Nephron (organoid): Measurements from ENCODE around the gene LEKR1.

Experiments
- H3K27ac Mint-ChIP-seq, 3 experiments: 2 replicates each; pipeline ENCODE4 v1.8.0; 2020; ENCODE audit warnings: mixed read lengths in 3 of 3, mild to moderate bottlenecking in 2 of 3, moderate library complexity in 1 of 3
- H3K27me3 Mint-ChIP-seq: 2 replicates; pipeline ENCODE4 v1.8.0; 2021; ENCODE audit warnings: low read depth, mild to moderate bottlenecking, moderate library complexity, mixed read lengths
- H3K36me3 Mint-ChIP-seq: 2 replicates; pipeline ENCODE4 v1.8.0; 2020; ENCODE audit warnings: low read depth, mixed read lengths
- H3K4me1 Mint-ChIP-seq: 2 replicates; pipeline ENCODE4 v1.8.0; 2020; ENCODE audit warnings: mixed read lengths
- H3K4me3 Mint-ChIP-seq, 3 experiments: 2 replicates each; pipeline ENCODE4 v1.8.0; 2020; ENCODE audit warnings: mild to moderate bottlenecking in 3 of 3, mixed read lengths in 3 of 3, moderate library complexity in 2 of 3
- H3K9me3 Mint-ChIP-seq: 2 replicates; pipeline ENCODE4 v1.8.0; 2020; ENCODE audit warnings: mixed read lengths
- CTCF ChIP-seq, 3 experiments: fragments of 200-600 bp; sonication (generic); IDR thresholded peaks; one replicate each; pipeline ENCODE4 v1.5.0; 2021; ENCODE audit warnings: antibody characterized with exemption in 3 of 3; ENCODE audit not compliant: unreplicated experiment in 3 of 3

The LEKR1 gene

GRCh38 chr3:157073810-157074209 is 247.7 kb downstream of the LEKR1 start:
- Mint-ChIP-seq H3K4me3 (no peak overlapping the region), H3K4me1 (peaks cover 42% of the 10 kb centered on the region), H3K9me3 (no peaks in the 10 kb centered on the region), H3K27ac (peak overlapping the region; percentile 46 to 73 (median 67)), H3K27me3 (peaks cover 5% of the 10 kb centered on the region), H3K36me3 (no peaks in the 10 kb centered on the region)
- no peak for TF ChIP-seq CTCF (IDR thresholded peaks at IDR 0.05; ENCODE audit: unreplicated experiment in 3 of 3)

GRCh38 chr3:157074490-157074889 is 248.3 kb downstream of the LEKR1 start:
- TF ChIP-seq CTCF (IDR thresholded peaks at IDR 0.05; ENCODE audit: unreplicated experiment in 3 of 3), result no peak
- Mint-ChIP-seq H3K4me3 (no peak overlapping the region), H3K27me3 (peaks cover 5% of the 10 kb centered on the region), H3K4me1 (peaks cover 43% of the 10 kb centered on the region), H3K9me3 (no peaks in the 10 kb centered on the region), H3K27ac (no peak overlapping the region), H3K36me3 (no peaks in the 10 kb centered on the region)

GRCh38 chr3:157074981-157075380 is 248.8 kb downstream of the LEKR1 start:
- Mint-ChIP-seq H3K4me3 (no peak overlapping the region), H3K27ac (peak overlapping the region in 1 of 3 experiments; percentile 52), H3K36me3 (no peaks in the 10 kb centered on the region), H3K4me1 (peaks cover 47% of the 10 kb centered on the region), H3K9me3 (no peaks in the 10 kb centered on the region), H3K27me3 (peaks cover 5% of the 10 kb centered on the region)
- no peak for TF ChIP-seq CTCF (IDR thresholded peaks at IDR 0.05; ENCODE audit: unreplicated experiment in 3 of 3)

- H3K36me3 Mint-ChIP-seq, result no peaks in the 10 kb centered on the region
- no peaks in the 10 kb centered on the region for H3K9me3 Mint-ChIP-seq
- peak overlapping the region; percentile 14 to 98 (median 41) for H3K27ac Mint-ChIP-seq
- peaks cover 5% of the 10 kb centered on the region for H3K27me3 Mint-ChIP-seq
- H3K4me3 Mint-ChIP-seq, result no peak overlapping the region
- no peak for TF ChIP-seq CTCF (IDR thresholded peaks at IDR 0.05; ENCODE audit: unreplicated experiment in 3 of 3)
- peaks cover 49% of the 10 kb centered on the region for H3K4me1 Mint-ChIP-seq
Measured at GRCh38 chr3:157075693-157076420, 249.7 kb downstream of the LEKR1 start.

GRCh38 chr3:157077565-157077991 is 251.4 kb downstream of the LEKR1 start:
- H3K36me3 Mint-ChIP-seq, result no peaks in the 10 kb centered on the region
- peak in 2 of 3 experiments; percentile 17 to 22 for TF ChIP-seq CTCF (IDR thresholded peaks at IDR 0.05; ENCODE audit: unreplicated experiment in 3 of 3)
- peak overlapping the region in 1 of 3 experiments; percentile 28 for H3K4me3 Mint-ChIP-seq
- H3K4me1 Mint-ChIP-seq, result peaks cover 63% of the 10 kb centered on the region
- H3K27ac Mint-ChIP-seq, result peak overlapping the region; percentile 96 to 99 (median 98)
- H3K27me3 Mint-ChIP-seq, result peaks cover 5% of the 10 kb centered on the region
- no peaks in the 10 kb centered on the region for H3K9me3 Mint-ChIP-seq
